ENCODE measurements around the gene CLMP.

- TF ChIP-seq CTCF (conservative IDR thresholded peaks at IDR 0.05), result no peak
- TF ChIP-seq EZH2 (IDR thresholded peaks at IDR 0.05; ENCODE audit: low read depth), result no peak
Observed at GRCh38 chr11:123173040-123173855, 21.8 kb downstream of the CLMP start.
